Measurements from ENCODE around the gene ANKRD28.

GRCh38 chr3:15647611-15648167, 150.1 kb downstream of the ANKRD28 start:
- no peak for TF ChIP-seq POLR2AphosphoS5 (IDR thresholded peaks at IDR 0.05)
- TF ChIP-seq, protein P1, sequence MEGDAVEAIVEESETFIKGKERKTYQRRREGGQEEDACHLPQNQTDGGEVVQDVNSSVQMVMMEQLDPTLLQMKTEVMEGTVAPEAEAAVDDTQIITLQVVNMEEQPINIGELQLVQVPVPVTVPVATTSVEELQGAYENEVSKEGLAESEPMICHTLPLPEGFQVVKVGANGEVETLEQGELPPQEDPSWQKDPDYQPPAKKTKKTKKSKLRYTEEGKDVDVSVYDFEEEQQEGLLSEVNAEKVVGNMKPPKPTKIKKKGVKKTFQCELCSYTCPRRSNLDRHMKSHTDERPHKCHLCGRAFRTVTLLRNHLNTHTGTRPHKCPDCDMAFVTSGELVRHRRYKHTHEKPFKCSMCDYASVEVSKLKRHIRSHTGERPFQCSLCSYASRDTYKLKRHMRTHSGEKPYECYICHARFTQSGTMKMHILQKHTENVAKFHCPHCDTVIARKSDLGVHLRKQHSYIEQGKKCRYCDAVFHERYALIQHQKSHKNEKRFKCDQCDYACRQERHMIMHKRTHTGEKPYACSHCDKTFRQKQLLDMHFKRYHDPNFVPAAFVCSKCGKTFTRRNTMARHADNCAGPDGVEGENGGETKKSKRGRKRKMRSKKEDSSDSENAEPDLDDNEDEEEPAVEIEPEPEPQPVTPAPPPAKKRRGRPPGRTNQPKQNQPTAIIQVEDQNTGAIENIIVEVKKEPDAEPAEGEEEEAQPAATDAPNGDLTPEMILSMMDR (IDR thresholded peaks at IDR 0.05), result no peak

Measured in prostate gland (tissue), 2 donors.